Smooth muscle cell (in vitro differentiated cells): Measurements from ENCODE around the gene HOXB5. TPM values are rescaled to one million over a fixed set of nuclear protein-coding genes. Genes with fewer than 3 reads are reported as not detected.

Experiments
- DNase-seq: peaks from one replicate; lab custom pipeline; 2025; ENCODE audit not compliant: unreplicated experiment; lab: John Stamatoyannopoulos, UW
- H2AFZ ChIP-seq: fragments of 200-600 bp; sonication (generic); 2 replicates; pipeline ENCODE4 v1.6.0; 2016; ENCODE audit warnings: antibody characterized with exemption, low read depth, mild to moderate bottlenecking
- H3F3A ChIP-seq: fragments of 200-600 bp; sonication (generic); 2 replicates; pipeline ENCODE4 v1.6.0; 2017; ENCODE audit warnings: antibody characterized with exemption, low read depth
- H3K27ac ChIP-seq: fragments of 200-600 bp; sonication (generic); 2 replicates; pipeline ENCODE4 v1.5.1; 2016; ENCODE audit warnings: low read depth, mild to moderate bottlenecking
- H3K27me3 ChIP-seq: fragments of 200-600 bp; sonication (generic); 2 replicates; pipeline ENCODE4 v1.6.1; 2016; ENCODE audit warnings: low read depth, mild to moderate bottlenecking
- H3K36me3 ChIP-seq: fragments of 200-600 bp; sonication (generic); 2 replicates; pipeline ENCODE4 v1.5.1; 2016; ENCODE audit warnings: low read depth
- H3K4me1 ChIP-seq: fragments of 200-600 bp; sonication (generic); 2 replicates; pipeline ENCODE4 v1.5.1; 2016; ENCODE audit warnings: low read depth
- H3K4me2 ChIP-seq: fragments of 200-600 bp; sonication (generic); 2 replicates; pipeline ENCODE4 v1.6.0; 2016; ENCODE audit warnings: mild to moderate bottlenecking
- H3K4me3 ChIP-seq: fragments of 200-600 bp; sonication (generic); 2 replicates; pipeline ENCODE4 v1.5.1; 2016; ENCODE audit warnings: mild to moderate bottlenecking
- H3K79me2 ChIP-seq: fragments of 200-600 bp; sonication (generic); 2 replicates; pipeline ENCODE4 v1.6.0; 2016; ENCODE audit warnings: low read depth, mild to moderate bottlenecking
- H3K9ac ChIP-seq: fragments of 200-600 bp; sonication (generic); 2 replicates; pipeline ENCODE4 v1.6.0; 2016; ENCODE audit warnings: low read depth
- H3K9me3 ChIP-seq: fragments of 200-600 bp; sonication (generic); replicated peaks from 2 replicates; pipeline ENCODE4 v1.5.1; 2016; ENCODE audit warnings: low read depth
- H4K20me1 ChIP-seq: fragments of 200-600 bp; sonication (generic); 2 replicates; pipeline ENCODE4 v1.6.0; 2016; ENCODE audit warnings: low read depth
- WGBS: methylation state at CpG from one replicate; pipeline ENCODE4 v1.1.7; 2016; ENCODE audit warnings: low lambda C conversion rate; 5-methylcytosine and 5-hydroxymethylcytosine counted together
- polyA plus RNA-seq: library from polyadenylated mRNA; unstranded; fragments of >200 nt; fragmentation: Nextera tagmentation; extraction: Ambion mirVana; gene quantifications from 2 replicates; pipeline ENCODE4 v1.2.1, GENCODE V29; 2016
- total RNA-seq: library from RNA; depleted of rRNA; stranded (reverse); fragments of >200 nt; gene quantifications from 2 replicates; pipeline ENCODE4 v1.2.3, GENCODE V29; 2014
- TF ChIP-seq, protein P1 (sequence below): fragments of 200-600 bp; sonication (generic); IDR thresholded peaks from 2 replicates; pipeline ENCODE4 v1.5.1; 2017; ENCODE audit warnings: borderline replicate concordance, mild to moderate bottlenecking, antibody characterized with exemption; ENCODE audit not compliant: insufficient read depth, poor library complexity, severe bottlenecking

HOXB5 gene
- total and polyA plus RNA-seq, 2 experiments from 2014 or later, result 0.49 to 1.8 TPM

DNA sequence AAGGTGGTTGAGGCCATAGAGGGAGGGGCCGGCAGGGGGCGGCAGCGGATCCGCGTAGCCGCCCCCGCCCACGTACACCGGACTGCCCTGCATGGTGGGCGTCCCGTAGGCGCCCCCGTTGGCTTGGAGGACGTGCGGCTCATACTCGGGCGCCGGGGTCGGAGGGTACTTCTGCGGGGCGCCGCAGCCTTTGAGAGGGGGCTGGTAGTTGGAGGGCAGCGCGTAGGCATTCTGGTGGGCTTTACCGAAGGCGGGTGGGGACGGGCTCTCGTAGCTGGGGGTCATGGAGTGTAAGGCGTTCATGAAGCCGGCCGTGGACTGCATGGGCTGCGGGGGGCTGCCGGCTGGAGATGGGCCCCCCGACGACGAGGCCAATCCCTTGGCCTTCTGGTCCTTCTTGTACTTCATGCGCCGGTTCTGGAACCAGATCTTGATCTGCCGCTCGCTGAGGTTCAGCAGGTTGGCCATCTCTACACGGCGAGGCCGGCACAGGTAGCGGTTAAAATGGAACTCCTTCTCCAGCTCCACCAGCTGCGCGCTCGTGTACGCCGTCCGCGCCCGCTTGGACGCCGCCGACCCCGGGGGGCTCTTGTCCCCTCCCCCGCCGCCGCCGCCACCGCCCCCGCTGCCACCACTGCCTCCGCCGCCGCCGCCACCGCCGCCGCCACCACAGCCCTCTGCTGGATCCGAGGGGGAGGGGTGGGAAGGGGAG is 42.9 kb downstream of the HOXB5 start:
- peaks cover 28% of the 10 kb centered on the region for H4K20me1 ChIP-seq
- WGBS, result 41% methylated on average over 46 of the region's 70 CpGs
- H2AFZ ChIP-seq, result no peak overlapping the region
- H3K4me1 ChIP-seq, result no peaks in the 10 kb centered on the region
- TF ChIP-seq, protein P1, sequence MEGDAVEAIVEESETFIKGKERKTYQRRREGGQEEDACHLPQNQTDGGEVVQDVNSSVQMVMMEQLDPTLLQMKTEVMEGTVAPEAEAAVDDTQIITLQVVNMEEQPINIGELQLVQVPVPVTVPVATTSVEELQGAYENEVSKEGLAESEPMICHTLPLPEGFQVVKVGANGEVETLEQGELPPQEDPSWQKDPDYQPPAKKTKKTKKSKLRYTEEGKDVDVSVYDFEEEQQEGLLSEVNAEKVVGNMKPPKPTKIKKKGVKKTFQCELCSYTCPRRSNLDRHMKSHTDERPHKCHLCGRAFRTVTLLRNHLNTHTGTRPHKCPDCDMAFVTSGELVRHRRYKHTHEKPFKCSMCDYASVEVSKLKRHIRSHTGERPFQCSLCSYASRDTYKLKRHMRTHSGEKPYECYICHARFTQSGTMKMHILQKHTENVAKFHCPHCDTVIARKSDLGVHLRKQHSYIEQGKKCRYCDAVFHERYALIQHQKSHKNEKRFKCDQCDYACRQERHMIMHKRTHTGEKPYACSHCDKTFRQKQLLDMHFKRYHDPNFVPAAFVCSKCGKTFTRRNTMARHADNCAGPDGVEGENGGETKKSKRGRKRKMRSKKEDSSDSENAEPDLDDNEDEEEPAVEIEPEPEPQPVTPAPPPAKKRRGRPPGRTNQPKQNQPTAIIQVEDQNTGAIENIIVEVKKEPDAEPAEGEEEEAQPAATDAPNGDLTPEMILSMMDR, result no peak
- no peaks in the 10 kb centered on the region for H3K9me3 ChIP-seq
- no peak overlapping the region for H3K4me3 ChIP-seq
- H3K27me3 ChIP-seq, result peaks cover 47% of the 10 kb centered on the region
- no peak for DNase-seq
- H3F3A ChIP-seq, result peaks cover 24% of the 10 kb centered on the region
- no peaks in the 10 kb centered on the region for H3K36me3 ChIP-seq
- no peak overlapping the region for H3K9ac ChIP-seq
- H3K4me2 ChIP-seq, result peak overlapping the region; percentile 65
- peaks cover 14% of the 10 kb centered on the region for H3K79me2 ChIP-seq
- no peak overlapping the region for H3K27ac ChIP-seq

DNA sequence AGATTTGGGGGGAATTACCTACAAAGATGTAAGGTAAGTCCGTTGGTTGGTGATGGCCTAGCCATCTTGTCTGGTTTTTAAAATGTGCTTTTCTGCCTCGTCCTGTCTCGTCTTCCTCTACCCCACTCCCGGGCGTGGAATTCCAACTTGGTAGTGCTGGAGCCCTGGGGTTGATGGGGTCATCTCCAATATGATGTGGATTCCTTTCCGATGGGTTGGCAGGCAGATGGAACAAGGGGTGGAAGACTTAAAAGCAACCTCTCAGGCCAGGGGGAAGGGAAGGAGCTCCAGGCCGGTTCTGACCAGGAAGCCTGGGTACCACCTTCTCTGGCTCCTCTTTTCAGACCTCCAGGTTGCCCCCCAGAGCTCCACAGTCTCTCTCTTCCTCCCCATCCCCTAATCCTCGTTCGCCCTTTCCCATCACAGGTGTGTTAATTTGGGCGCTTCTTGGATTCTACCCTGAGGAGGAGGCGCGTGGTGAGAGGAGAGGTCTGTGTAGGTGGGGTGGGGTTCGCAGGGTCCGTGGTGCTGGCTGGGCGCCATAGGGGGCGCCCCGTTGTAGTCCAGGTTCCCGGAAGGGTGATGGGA is 43.6 kb downstream of the HOXB5 start:
- Histone ChIP-seq H3F3A (peaks cover 30% of the 10 kb centered on the region), H3K4me2 (no peak overlapping the region), H3K4me1 (no peaks in the 10 kb centered on the region), H3K36me3 (no peaks in the 10 kb centered on the region), H2AFZ (no peak overlapping the region), H3K4me3 (no peak overlapping the region), H4K20me1 (peaks cover 22% of the 10 kb centered on the region), H3K9ac (no peak overlapping the region), H3K79me2 (peaks cover 14% of the 10 kb centered on the region), H3K9me3 (no peaks in the 10 kb centered on the region), H3K27ac (peak overlapping the region; percentile 93), H3K27me3 (peaks cover 41% of the 10 kb centered on the region)
- WGBS, result 74% methylated on average over 18 of the region's 18 CpGs
- DNase-seq, result no peak
- TF ChIP-seq, protein P1, result peak; percentile 32

DNA sequence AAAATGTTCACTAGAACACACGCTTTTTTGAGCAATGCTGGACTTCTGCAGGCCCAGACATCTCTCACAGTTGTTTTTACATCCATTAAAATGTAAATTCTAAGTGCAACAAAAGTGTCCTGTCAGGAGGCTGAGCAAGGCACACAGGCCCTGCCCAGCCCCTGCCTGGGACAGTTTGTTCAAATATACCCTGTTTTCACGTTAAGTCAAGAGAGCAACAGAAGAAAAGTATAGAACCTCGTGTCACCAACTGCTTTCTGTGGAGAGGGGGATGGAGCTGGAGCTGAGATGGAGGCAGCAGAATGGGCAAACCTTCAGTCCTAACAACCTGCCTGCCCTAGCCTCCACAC is 44.3 kb downstream of the HOXB5 start:
- H3K79me2 ChIP-seq, result peaks cover 10% of the 10 kb centered on the region
- H3K9ac ChIP-seq, result no peak overlapping the region
- no peaks in the 10 kb centered on the region for H3K9me3 ChIP-seq

More for the DNA sequence above, 44.3 kb downstream of the HOXB5 start:
- DNase-seq, result no peak
- peaks cover 34% of the 10 kb centered on the region for H3K27me3 ChIP-seq
- H2AFZ ChIP-seq, result no peak overlapping the region
- H3K4me3 ChIP-seq, result no peak overlapping the region
- H4K20me1 ChIP-seq, result peaks cover 15% of the 10 kb centered on the region
- WGBS, result 60% methylated on average over 3 of the region's 3 CpGs
- peaks cover 30% of the 10 kb centered on the region for H3F3A ChIP-seq
- no peak overlapping the region for H3K4me2 ChIP-seq
- H3K27ac ChIP-seq, result peak overlapping the region; percentile 93
- H3K36me3 ChIP-seq, result no peaks in the 10 kb centered on the region
- no peaks in the 10 kb centered on the region for H3K4me1 ChIP-seq
- TF ChIP-seq, protein P1, result no peak
